GM10266 (cell line): Measurements from ENCODE around the gene SLC17A6.

Source experiments
- DNase-seq: peaks from one replicate; pipeline ENCODE4 v3.0.0; 2012; ENCODE audit errors: extremely low spot score
- TF ChIP-seq, protein P1 (sequence below): IDR thresholded peaks from 2 replicates; pipeline ENCODE4 v1.5.1; 2012; ENCODE audit warnings: mild to moderate bottlenecking, low read depth; ENCODE audit not compliant: control insufficient read depth, insufficient read depth; ENCODE audit errors: missing control alignments

Gene SLC17A6

DNA sequence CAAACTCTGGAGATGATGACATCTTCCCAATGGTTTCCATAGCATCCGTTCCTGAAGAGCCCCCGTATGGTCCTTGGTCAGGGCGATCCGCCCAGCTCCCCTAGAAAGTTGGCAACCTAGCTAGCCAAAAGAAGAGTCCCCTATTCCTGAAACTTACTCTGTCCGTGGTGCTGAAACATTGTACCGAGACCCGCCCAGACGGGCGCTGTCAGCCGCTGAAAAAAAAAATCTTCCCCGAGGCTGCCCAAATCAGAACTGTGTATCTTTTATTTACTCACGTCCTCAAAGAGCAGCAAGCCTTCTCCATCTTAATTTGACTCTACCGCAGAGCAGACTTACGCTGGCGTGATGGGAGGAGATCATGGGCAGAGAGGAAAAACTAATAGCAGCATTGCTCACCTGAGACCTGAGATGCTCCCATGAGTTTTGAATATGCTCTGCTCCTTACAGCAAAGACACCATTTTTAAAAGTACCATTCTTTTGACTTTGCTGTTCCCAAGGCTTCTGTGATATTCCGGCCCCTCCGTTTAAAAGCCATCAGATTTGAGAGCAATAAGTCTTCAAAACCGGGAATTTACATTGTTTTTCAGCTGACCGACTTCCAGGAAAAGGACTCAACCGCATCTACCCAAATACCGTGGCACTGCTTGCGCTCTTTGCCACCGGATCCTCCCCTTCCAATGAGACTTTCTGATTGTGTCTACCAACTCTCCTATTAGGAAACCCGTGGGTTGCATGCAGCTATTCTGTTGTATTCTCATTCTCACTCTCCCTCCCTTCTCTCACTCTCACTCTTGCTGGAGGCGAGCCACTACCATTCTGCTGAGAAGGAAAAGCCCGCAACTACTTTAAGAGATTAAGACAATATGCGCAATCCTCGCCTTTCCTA is at the start of gene SLC17A6:
Gene SLC17A6 (plus strand): TSS at position 786 of the 890 bp plus-strand sequence. CDS start 153 bp downstream, outside the sequence.
- TF ChIP-seq, protein P1, sequence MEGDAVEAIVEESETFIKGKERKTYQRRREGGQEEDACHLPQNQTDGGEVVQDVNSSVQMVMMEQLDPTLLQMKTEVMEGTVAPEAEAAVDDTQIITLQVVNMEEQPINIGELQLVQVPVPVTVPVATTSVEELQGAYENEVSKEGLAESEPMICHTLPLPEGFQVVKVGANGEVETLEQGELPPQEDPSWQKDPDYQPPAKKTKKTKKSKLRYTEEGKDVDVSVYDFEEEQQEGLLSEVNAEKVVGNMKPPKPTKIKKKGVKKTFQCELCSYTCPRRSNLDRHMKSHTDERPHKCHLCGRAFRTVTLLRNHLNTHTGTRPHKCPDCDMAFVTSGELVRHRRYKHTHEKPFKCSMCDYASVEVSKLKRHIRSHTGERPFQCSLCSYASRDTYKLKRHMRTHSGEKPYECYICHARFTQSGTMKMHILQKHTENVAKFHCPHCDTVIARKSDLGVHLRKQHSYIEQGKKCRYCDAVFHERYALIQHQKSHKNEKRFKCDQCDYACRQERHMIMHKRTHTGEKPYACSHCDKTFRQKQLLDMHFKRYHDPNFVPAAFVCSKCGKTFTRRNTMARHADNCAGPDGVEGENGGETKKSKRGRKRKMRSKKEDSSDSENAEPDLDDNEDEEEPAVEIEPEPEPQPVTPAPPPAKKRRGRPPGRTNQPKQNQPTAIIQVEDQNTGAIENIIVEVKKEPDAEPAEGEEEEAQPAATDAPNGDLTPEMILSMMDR = no peak
- DNase-seq = peak; percentile 27

GRCh38 chr11:22302368-22302767 is 35.8 kb upstream of the SLC17A6 start:
- DNase-seq = no peak
- TF ChIP-seq, protein P1 = no peak

DNA sequence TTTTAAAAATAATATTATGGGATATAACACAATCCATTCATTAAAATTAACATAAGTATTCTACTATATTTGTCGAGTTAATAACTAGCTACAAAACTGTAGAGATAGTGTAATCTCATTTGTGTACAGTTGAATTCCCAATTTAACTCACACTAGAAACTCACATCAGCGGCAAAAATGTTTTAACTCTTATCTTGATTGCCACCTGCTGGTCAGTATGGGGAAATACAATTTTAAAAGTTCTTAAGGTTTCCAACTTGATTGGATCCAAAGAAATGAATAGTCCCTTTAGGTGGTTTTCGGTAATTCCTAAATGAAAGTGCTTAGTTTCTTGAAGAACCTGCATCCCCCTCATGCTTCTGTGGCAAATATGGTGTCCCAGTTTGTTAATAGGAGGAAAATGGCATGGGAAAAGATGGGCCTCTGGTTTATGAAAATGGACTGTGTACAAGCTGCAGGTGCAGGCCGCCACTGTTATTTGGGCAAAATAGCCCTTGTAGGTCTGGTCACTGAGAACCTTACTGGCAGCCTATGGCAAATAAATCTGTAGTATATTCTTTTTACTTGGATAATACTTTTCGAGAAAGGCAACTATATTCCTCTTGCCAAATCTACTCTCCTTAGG is 33.7 kb upstream of the SLC17A6 start:
- TF ChIP-seq, protein P1 = peak; percentile 50
- DNase-seq = peak; percentile 17

GRCh38 chr11:22317656-22318055 is 20.5 kb upstream of the SLC17A6 start:
- no peak for DNase-seq
- TF ChIP-seq, protein P1 = no peak

- no peak for DNase-seq
- TF ChIP-seq, protein P1 = peak; percentile 15
Observed at GRCh38 chr11:22331771-22332170, 6.4 kb upstream of the SLC17A6 start.

- TF ChIP-seq, protein P1 = no peak
Observed at GRCh38 chr11:22336587-22336986, 1.6 kb upstream of the SLC17A6 start.

DNA sequence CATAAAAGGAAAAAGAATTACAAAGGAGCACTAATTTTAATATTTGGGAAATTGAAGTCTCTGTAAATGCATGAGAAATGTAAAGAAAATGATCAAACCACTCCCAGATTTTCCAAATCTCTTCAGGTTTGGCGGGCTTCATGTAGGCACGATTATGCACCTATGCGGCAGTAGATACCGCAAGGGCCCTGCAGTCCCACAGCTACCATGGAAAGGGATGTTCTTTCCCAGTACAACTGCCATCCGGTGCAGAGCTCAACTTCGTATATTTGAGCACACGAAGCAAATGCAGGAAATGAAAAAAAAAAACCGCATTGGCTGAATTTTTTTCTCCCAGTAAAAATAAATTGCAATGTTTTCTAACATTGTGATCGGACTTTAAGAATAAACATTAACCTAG is 1.4 kb downstream of the SLC17A6 start:
- no peak for DNase-seq
- TF ChIP-seq, protein P1 = no peak

More at GRCh38 chr11:22336587-22336986, 1.6 kb upstream of the SLC17A6 start:
- no peak for DNase-seq
